PC-9 (cell line): Measurements from ENCODE around the gene SCYGR7. TPM values are rescaled to one million over a fixed set of nuclear protein-coding genes. Genes with fewer than 3 reads are reported as not detected.

Experiments
- BruUV-seq: library from RNA; stranded (reverse); fragments of 400-500 nt; replicated peaks from 2 replicates; lab custom pipeline; 2021; lab: Mats Ljungman, UMichigan
- CTCF ChIA-PET: fragments of 300-600 bp; sonication (Branson Sonifier 250); formaldehyde crosslinking; loops from one replicate; lab custom pipeline; 2022; ENCODE audit warnings: antibody characterized with exemption; lab: Charles Lee
- POLR2A ChIA-PET: fragments of 300-600 bp; sonication (Branson Sonifier 250); formaldehyde crosslinking; loops from one replicate; lab custom pipeline; 2022; ENCODE audit warnings: antibody characterized with exemption; ENCODE audit not compliant: unreplicated experiment; lab: Charles Lee
- DNase-seq, 2 experiments: peaks; one replicate each; pipeline versions ENCODE4 v3.0.0 to v3.0.0-alpha.2; 2015 to 2022; ENCODE audit warnings: mixed read lengths in 1 of 2
- H2AFZ ChIP-seq: fragments of 200-600 bp; sonication (generic); 2 replicates; pipeline ENCODE4 v1.8.1; 2017; ENCODE audit warnings: antibody characterized with exemption
- H3F3A ChIP-seq: fragments of 200-600 bp; sonication (generic); 2 replicates; pipeline ENCODE4 v1.8.1; 2017; ENCODE audit warnings: antibody characterized with exemption, mild to moderate bottlenecking, low read depth; ENCODE audit not compliant: insufficient read depth
- H3K27ac ChIP-seq: fragments of 200-600 bp; sonication (generic); 2 replicates; pipeline ENCODE4 v1.6.1; 2016; ENCODE audit warnings: mixed run types
- H3K27me3 ChIP-seq: fragments of 200-600 bp; sonication (generic); 2 replicates; pipeline ENCODE4 v1.6.1; 2016; ENCODE audit warnings: low read depth, mixed run types; ENCODE audit not compliant: insufficient read depth
- H3K36me3 ChIP-seq: fragments of 200-600 bp; sonication (generic); 2 replicates; pipeline ENCODE4 v1.6.1; 2016; ENCODE audit warnings: low read depth, mixed run types
- H3K4me1 ChIP-seq: fragments of 200-600 bp; sonication (generic); replicated peaks from 2 replicates; pipeline ENCODE4 v1.6.1; 2016; ENCODE audit warnings: mixed run types; ENCODE audit not compliant: insufficient read depth
- H3K4me2 ChIP-seq: fragments of 200-600 bp; sonication (generic); 2 replicates; pipeline ENCODE4 v1.6.1; 2017; ENCODE audit warnings: mixed run types
- H3K4me3 ChIP-seq: fragments of 200-600 bp; sonication (generic); 2 replicates; pipeline ENCODE4 v1.6.1; 2016; ENCODE audit warnings: mixed run types
- H3K79me2 ChIP-seq: fragments of 200-600 bp; sonication (generic); 2 replicates; pipeline ENCODE4 v1.6.1; 2017; ENCODE audit warnings: low read depth, mixed run types
- H3K9me2 ChIP-seq: fragments of 200-600 bp; sonication (generic); 2 replicates; pipeline ENCODE4 v1.8.1; 2017; ENCODE audit warnings: mild to moderate bottlenecking; ENCODE audit not compliant: insufficient read depth
- H3K9me3 ChIP-seq: fragments of 200-600 bp; sonication (generic); 2 replicates; pipeline ENCODE4 v1.8.1; 2016; ENCODE audit warnings: low read depth; ENCODE audit not compliant: insufficient read depth
- H4K20me1 ChIP-seq: fragments of 200-600 bp; sonication (generic); 2 replicates; pipeline ENCODE4 v1.8.1; 2017; ENCODE audit not compliant: insufficient read depth
- EZH2 ChIP-seq: fragments of 200-600 bp; sonication (generic); IDR thresholded peaks from 2 replicates; pipeline ENCODE4 v1.8.0; 2017; ENCODE audit warnings: antibody characterized with exemption, low read depth
- intact Hi-C: fragments of 100-400 bp; cut with micrococcal nuclease; formaldehyde crosslinking; loops from one replicate; pipeline ENCODE4 v1.10.0; 2022; ENCODE audit not compliant: unreplicated experiment
- total RNA-seq: library from RNA; stranded (reverse); gene quantifications from 2 replicates; pipeline ENCODE4 v1.2.3, GENCODE V29; 2021
- TF ChIP-seq, protein P1 (sequence below): fragments of 200-600 bp; sonication (generic); conservative IDR thresholded peaks from 2 replicates; pipeline ENCODE4 v1.6.1; 2017; ENCODE audit warnings: mixed run types, antibody characterized with exemption, mild to moderate bottlenecking, moderate library complexity

The SCYGR7 gene
- total RNA-seq, 1 experiment from 2014 or later: not detected

GRCh38 chr2:227774011-227774624 lies 46.0 kb downstream of the SCYGR7 start:
- no peak for DNase-seq
- Histone ChIP-seq H3K9me3 (no peaks in the 10 kb centered on the region), H3K4me3 (no peak overlapping the region), H3K79me2 (no peaks in the 10 kb centered on the region), H3K36me3 (no peaks in the 10 kb centered on the region), H2AFZ (no peak overlapping the region), H3K4me2 (no peak overlapping the region), H3K27me3 (no peaks in the 10 kb centered on the region), H3F3A (no peaks in the 10 kb centered on the region), H3K27ac (no peak overlapping the region), H3K4me1 (no peaks in the 10 kb centered on the region), H3K9me2 (no peaks in the 10 kb centered on the region), H4K20me1 (no peaks in the 10 kb centered on the region)
- TF ChIP-seq, protein P1, sequence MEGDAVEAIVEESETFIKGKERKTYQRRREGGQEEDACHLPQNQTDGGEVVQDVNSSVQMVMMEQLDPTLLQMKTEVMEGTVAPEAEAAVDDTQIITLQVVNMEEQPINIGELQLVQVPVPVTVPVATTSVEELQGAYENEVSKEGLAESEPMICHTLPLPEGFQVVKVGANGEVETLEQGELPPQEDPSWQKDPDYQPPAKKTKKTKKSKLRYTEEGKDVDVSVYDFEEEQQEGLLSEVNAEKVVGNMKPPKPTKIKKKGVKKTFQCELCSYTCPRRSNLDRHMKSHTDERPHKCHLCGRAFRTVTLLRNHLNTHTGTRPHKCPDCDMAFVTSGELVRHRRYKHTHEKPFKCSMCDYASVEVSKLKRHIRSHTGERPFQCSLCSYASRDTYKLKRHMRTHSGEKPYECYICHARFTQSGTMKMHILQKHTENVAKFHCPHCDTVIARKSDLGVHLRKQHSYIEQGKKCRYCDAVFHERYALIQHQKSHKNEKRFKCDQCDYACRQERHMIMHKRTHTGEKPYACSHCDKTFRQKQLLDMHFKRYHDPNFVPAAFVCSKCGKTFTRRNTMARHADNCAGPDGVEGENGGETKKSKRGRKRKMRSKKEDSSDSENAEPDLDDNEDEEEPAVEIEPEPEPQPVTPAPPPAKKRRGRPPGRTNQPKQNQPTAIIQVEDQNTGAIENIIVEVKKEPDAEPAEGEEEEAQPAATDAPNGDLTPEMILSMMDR: no peak
- TF ChIP-seq EZH2: no peak
- BruUV-seq: no TSS peak
- intact Hi-C loops: no loop called here
- ChIA-PET CTCF (interaction anchor here (0.6 kb wide), 1 partner anchor 1533 kb away, joined by 4 read pairs; no protein-coding TSS in a partner anchor), POLR2A (no interaction called here)

DNA sequence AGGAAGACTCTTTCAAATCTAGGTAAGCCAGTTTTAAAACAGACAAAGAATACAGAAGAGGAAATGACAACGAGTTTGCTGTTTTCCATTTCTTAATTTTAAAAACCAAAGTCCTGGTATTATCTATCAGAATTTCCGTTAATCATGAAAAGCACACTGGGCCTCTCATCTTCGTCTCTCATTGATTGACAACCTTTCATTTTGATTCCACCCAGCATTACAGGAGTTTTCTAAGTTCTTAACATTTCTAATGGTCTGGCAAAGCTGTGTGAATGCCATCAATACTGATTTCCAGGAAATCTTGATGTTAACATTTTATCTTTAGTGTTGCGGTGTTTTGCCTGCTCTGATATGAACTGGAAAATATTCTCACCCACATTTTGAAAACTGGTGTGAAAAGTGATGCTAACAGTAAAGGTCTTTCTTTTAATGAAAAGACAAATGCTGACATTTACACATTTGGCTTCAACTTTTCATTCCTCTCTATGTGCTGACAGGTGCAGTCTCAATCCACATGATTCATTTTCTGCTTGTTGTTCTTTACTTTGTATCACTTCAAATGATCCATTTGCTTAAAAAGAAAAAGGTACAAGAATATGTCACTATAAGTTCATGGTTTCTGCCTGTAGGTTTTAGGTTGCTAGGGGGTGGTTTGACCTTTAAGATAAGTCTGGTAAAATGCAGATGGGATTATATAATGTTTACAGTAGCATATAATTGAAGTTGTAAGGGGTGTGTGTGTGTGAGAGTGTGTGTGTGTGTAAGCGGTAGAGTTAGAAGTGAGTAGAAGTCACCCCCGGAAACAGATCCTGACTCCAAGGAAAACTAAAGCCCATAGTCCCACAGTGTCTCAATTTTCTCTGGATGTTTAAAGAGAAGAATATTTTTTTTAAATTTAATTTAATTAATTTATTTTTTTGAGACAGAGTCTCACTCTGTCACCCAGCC lies 47.0 kb downstream of the SCYGR7 start:
- H3K4me3 ChIP-seq: no peak overlapping the region
- DNase-seq: no peak
- H3F3A ChIP-seq: no peaks in the 10 kb centered on the region
- H3K27ac ChIP-seq: no peak overlapping the region
- no peaks in the 10 kb centered on the region for H3K79me2 ChIP-seq
- no TSS peak for BruUV-seq
- ChIA-PET POLR2A (no interaction called here), CTCF (interaction anchor here (0.6 kb wide), 1 partner anchor 1532 kb away, joined by 4 read pairs; no protein-coding TSS in a partner anchor)
- H3K27me3 ChIP-seq: no peaks in the 10 kb centered on the region
- H4K20me1 ChIP-seq: no peaks in the 10 kb centered on the region
- no peaks in the 10 kb centered on the region for H3K36me3 ChIP-seq
- TF ChIP-seq EZH2: no peak
- TF ChIP-seq, protein P1: no peak
- no peaks in the 10 kb centered on the region for H3K4me1 ChIP-seq
- H3K9me3 ChIP-seq: no peaks in the 10 kb centered on the region
- intact Hi-C loops: no loop called here
- H2AFZ ChIP-seq: no peak overlapping the region
- H3K4me2 ChIP-seq: no peak overlapping the region
- no peaks in the 10 kb centered on the region for H3K9me2 ChIP-seq

Other genes starting within 250 kb of the SCYGR7 start
- not detected in 2 replicates for gene SCYGR2, start 129.4 kb upstream of the SCYGR7 start, total RNA-seq
- not detected in 2 replicates for gene SCYGR3, start 113.5 kb upstream of the SCYGR7 start, total RNA-seq
- not detected in 2 replicates for gene SCYGR4, start 110.8 kb upstream of the SCYGR7 start, total RNA-seq
- gene SCYGR5, start 61.5 kb upstream of the SCYGR7 start, total RNA-seq: not detected in 2 replicates
- 4.3 and 4.5 TPM in 2 replicates for gene SLC19A3, start 10.3 kb upstream of the SCYGR7 start, total RNA-seq
- gene SCYGR6, start 3.6 kb upstream of the SCYGR7 start, total RNA-seq: not detected in 2 replicates
- not detected in 2 replicates for gene SCYGR8, start 17.6 kb downstream of the SCYGR7 start, total RNA-seq
- gene CCL20, start 85.5 kb downstream of the SCYGR7 start, total RNA-seq: not detected in 2 replicates
- 1.8 and 2.8 TPM in 2 replicates for gene DAW1, start 143.3 kb downstream of the SCYGR7 start, total RNA-seq